ENCODE results near the gene CNTNAP2. TPM values are rescaled to one million over a fixed set of nuclear protein-coding genes. Genes with fewer than 3 reads are reported as not detected.
"Not testable (repeated sequence)": the region's sequence is repeated elsewhere in the genome, so short reads cannot be mapped to it uniquely, and the experiment has no call there.

Gene CNTNAP2
- total and polyA plus RNA-seq, 3 experiments from 2014 or later, result not detected

- Histone ChIP-seq H3K9me3 (ENCODE audit: low read length) (peaks cover 3% of the 10 kb centered on the region), H3K27ac (ENCODE audit: low read depth, low read length) (no peak overlapping the region), H3K27me3 (ENCODE audit: insufficient read depth, low read length, poor library complexity, severe bottlenecking) (no peaks in the 10 kb centered on the region), H3K36me3 (ENCODE audit: insufficient read depth, low read length) (no peaks in the 10 kb centered on the region), H3K4me3 (ENCODE audit: low read length) (no peak overlapping the region), H3K4me1 (ENCODE audit: insufficient read depth, low read length) (no peaks in the 10 kb centered on the region)
- no peak for DNase-seq
- H3K4me1 Mint-ChIP-seq, result no peaks in the 10 kb centered on the region
- ChIA-PET CTCF (no interaction called here), POLR2A (no interaction called here)
- no peaks in the 10 kb centered on the region for H3K36me3 Mint-ChIP-seq
- no peaks in the 10 kb centered on the region for H3K27me3 Mint-ChIP-seq
- H3K9me3 Mint-ChIP-seq, result peaks cover 0 to 25% (median 0%) of the 10 kb centered on the region in 5 donors
- no peak overlapping the region for H3K27ac Mint-ChIP-seq
- no peak overlapping the region for H3K4me3 Mint-ChIP-seq
Measured at GRCh38 chr7:147586110-147586509, 1469.5 kb downstream of the CNTNAP2 start.

- no peaks in the 10 kb centered on the region for H3K27me3 Mint-ChIP-seq
- no peaks in the 10 kb centered on the region for H3K4me1 ChIP-seq (ENCODE audit: insufficient read depth, low read length)
- H3K9me3 Mint-ChIP-seq, result peaks cover 0 to 29% (median 0%) of the 10 kb centered on the region in 5 donors
- DNase-seq, result no peak
- H3K4me1 Mint-ChIP-seq, result no peaks in the 10 kb centered on the region
- ChIA-PET CTCF (no interaction called here), POLR2A (no interaction called here)
- H3K27ac Mint-ChIP-seq, result no peak overlapping the region
- no peaks in the 10 kb centered on the region for H3K27me3 ChIP-seq (ENCODE audit: insufficient read depth, low read length, poor library complexity, severe bottlenecking)
- H3K36me3 Mint-ChIP-seq, result no peaks in the 10 kb centered on the region
- no peaks in the 10 kb centered on the region for H3K36me3 ChIP-seq (ENCODE audit: insufficient read depth, low read length)
- no peak overlapping the region for H3K27ac ChIP-seq (ENCODE audit: low read depth, low read length)
- no peak overlapping the region for H3K4me3 Mint-ChIP-seq
- H3K4me3 ChIP-seq (ENCODE audit: low read length), result no peak overlapping the region
- H3K9me3 ChIP-seq (ENCODE audit: low read length), result peaks cover 3% of the 10 kb centered on the region
Measured at GRCh38 chr7:147586526-147586925, 1469.9 kb downstream of the CNTNAP2 start.

DNA sequence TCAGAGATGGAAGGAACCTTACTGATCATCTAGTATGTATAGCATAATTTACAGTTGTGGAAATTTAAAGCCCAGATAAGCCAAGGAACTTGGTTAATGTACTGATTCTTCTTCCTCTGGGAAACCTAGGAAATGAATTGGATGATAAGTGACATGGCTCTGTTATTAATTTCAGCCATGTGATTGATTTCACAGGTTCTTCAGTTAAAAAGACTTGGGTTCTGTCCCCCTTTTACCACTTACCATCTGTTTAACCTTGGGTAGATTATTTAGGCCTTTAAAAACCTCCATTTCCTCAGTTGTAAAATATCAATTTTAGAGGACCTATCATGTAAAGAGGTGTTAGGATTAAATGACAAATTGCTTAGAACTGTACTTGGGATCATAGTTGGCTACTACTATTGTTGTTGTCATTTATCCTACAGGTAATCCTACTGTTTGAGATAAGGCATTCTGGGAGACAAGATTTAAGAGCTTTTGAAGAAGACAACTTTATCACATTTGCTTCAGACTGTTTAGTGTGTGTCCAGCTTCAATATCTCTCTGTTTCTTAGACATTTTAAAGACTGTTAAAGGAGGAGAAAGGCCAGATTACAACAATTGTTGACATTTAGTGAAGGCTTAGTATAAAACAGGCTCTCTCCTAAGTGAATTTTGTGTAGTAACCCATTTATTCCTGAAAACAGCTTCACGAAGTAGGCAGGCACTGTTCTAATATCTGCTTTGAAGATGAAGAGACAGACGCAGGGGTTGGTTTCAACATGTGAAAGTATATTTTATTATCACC lies 1476.9 kb downstream of the CNTNAP2 start:
- H3K27me3 Mint-ChIP-seq, result no peaks in the 10 kb centered on the region
- no peaks in the 10 kb centered on the region for H3K27me3 ChIP-seq (ENCODE audit: insufficient read depth, low read length, poor library complexity, severe bottlenecking)
- ChIA-PET POLR2A (no interaction called here), CTCF (no interaction called here)
- no peaks in the 10 kb centered on the region for H3K4me1 Mint-ChIP-seq
- no peak overlapping the region for H3K4me3 Mint-ChIP-seq
- H3K36me3 ChIP-seq (ENCODE audit: insufficient read depth, low read length), result no peaks in the 10 kb centered on the region
- H3K27ac Mint-ChIP-seq, result no peak overlapping the region
- H3K9me3 ChIP-seq (ENCODE audit: low read length), result no peaks in the 10 kb centered on the region
- peaks cover 8 to 33% (median 11%) of the 10 kb centered on the region in 5 donors for H3K9me3 Mint-ChIP-seq
- no peak overlapping the region for H3K27ac ChIP-seq (ENCODE audit: low read depth, low read length)
- no peaks in the 10 kb centered on the region for H3K36me3 Mint-ChIP-seq
- no peak for DNase-seq
- no peak overlapping the region for H3K4me3 ChIP-seq (ENCODE audit: low read length)
- H3K4me1 ChIP-seq (ENCODE audit: insufficient read depth, low read length), result no peaks in the 10 kb centered on the region

GRCh38 chr7:147595042-147595441 lies 1478.4 kb downstream of the CNTNAP2 start:
- no peaks in the 10 kb centered on the region for H3K36me3 ChIP-seq (ENCODE audit: insufficient read depth, low read length)
- Mint-ChIP-seq H3K27me3 (no peaks in the 10 kb centered on the region), H3K27ac (no peak overlapping the region), H3K36me3 (peaks cover 0 to 2% (median 0%) of the 10 kb centered on the region in 3 donors), H3K4me1 (no peaks in the 10 kb centered on the region), H3K9me3 (peaks cover 11 to 33% (median 16%) of the 10 kb centered on the region in 5 donors), H3K4me3 (no peak overlapping the region)
- no peak for DNase-seq
- ChIA-PET CTCF (no interaction called here), POLR2A (no interaction called here)
- no peak overlapping the region for H3K4me3 ChIP-seq (ENCODE audit: low read length)
- no peaks in the 10 kb centered on the region for H3K4me1 ChIP-seq (ENCODE audit: insufficient read depth, low read length)
- no peaks in the 10 kb centered on the region for H3K9me3 ChIP-seq (ENCODE audit: low read length)
- H3K27ac ChIP-seq (ENCODE audit: low read depth, low read length), result no peak overlapping the region
- H3K27me3 ChIP-seq (ENCODE audit: insufficient read depth, low read length, poor library complexity, severe bottlenecking), result no peaks in the 10 kb centered on the region

GRCh38 chr7:147598687-147599086 lies 1482.1 kb downstream of the CNTNAP2 start:
- H3K36me3 Mint-ChIP-seq; H3K4me3 Mint-ChIP-seq; H3K36me3 ChIP-seq (ENCODE audit: insufficient read depth, low read length); H3K27me3 Mint-ChIP-seq; H3K27ac ChIP-seq (ENCODE audit: low read depth, low read length); H3K27ac Mint-ChIP-seq; H3K4me1 Mint-ChIP-seq; H3K4me3 ChIP-seq (ENCODE audit: low read length); CTCF ChIA-PET; H3K4me1 ChIP-seq (ENCODE audit: insufficient read depth, low read length); H3K9me3 ChIP-seq (ENCODE audit: low read length); H3K27me3 ChIP-seq (ENCODE audit: insufficient read depth, low read length, poor library complexity, severe bottlenecking); DNase-seq; POLR2A ChIA-PET: not testable (repeated sequence)
- peaks cover 11 to 19% (median 16%) of the 10 kb centered on the region in 5 donors for H3K9me3 Mint-ChIP-seq

DNA sequence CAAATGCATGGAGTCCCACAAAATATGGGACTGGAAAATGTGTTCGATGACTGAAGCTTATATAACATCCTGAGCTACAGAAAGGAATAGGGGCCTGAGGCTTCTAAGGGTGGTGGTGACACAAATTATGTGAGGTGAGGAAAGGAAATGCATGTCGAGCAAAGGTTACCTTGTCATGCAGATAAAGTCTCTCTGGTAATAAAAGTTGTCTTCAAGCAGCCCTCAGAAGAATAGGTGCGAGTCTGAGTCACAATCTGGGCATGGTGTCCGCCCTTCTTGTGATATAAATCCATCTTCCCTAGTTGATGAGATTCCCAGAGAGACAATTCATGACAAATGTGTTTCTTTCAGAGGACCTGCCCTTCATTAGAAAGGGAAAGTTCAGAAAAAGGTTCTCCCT lies 1488.7 kb downstream of the CNTNAP2 start:
- Histone ChIP-seq H3K4me1 (ENCODE audit: insufficient read depth, low read length) (no peaks in the 10 kb centered on the region), H3K4me3 (ENCODE audit: low read length) (no peak overlapping the region), H3K36me3 (ENCODE audit: insufficient read depth, low read length) (no peaks in the 10 kb centered on the region), H3K27me3 (ENCODE audit: insufficient read depth, low read length, poor library complexity, severe bottlenecking) (no peaks in the 10 kb centered on the region), H3K27ac (ENCODE audit: low read depth, low read length) (no peak overlapping the region), H3K9me3 (ENCODE audit: low read length) (no peaks in the 10 kb centered on the region)
- Mint-ChIP-seq H3K36me3 (no peaks in the 10 kb centered on the region), H3K4me1 (no peaks in the 10 kb centered on the region), H3K4me3 (no peak overlapping the region), H3K27ac (no peak overlapping the region), H3K9me3 (peaks cover 4 to 19% (median 8%) of the 10 kb centered on the region in 5 donors), H3K27me3 (peaks cover 0 to 2% of the 10 kb centered on the region in 2 donors)
- CTCF ChIA-PET, result no interaction called here
- POLR2A ChIA-PET, result no interaction called here
- DNase-seq, result no peak

DNA sequence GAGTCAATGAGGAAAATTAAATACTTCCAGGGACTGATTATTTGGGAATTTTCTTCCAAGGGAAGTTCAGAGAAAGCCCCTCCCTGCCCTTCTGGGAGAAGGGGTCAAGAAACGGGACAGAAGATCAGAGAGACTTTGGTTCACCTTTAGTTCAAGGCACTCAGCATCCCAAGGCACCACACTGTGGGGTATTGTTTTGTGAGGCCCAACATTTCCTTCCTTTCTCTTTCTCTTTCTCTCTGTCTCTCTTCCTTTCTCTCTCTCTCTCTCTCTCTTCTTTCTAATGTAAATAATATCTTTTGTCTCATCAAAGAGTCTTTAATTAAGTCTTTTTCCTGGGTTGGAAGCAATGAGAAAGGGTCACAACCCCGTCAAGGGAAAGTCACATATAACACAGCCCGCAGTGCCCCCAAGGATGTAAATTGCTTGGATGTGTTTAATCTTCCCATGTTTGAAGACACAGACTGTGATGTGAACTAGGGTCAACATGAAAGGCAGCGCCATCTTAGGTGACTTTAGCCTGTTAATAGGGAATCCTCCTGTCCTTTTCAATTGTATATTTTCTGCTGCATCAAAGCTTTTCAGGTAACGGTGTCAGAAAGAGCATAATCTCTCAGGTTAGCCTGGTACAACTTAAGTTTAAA lies 1490.7 kb downstream of the CNTNAP2 start:
- no peaks in the 10 kb centered on the region for H3K27me3 ChIP-seq (ENCODE audit: insufficient read depth, low read length, poor library complexity, severe bottlenecking)
- no peak for DNase-seq
- no peaks in the 10 kb centered on the region for H3K36me3 ChIP-seq (ENCODE audit: insufficient read depth, low read length)
- POLR2A ChIA-PET, result no interaction called here
- H3K4me1 ChIP-seq (ENCODE audit: insufficient read depth, low read length), result no peaks in the 10 kb centered on the region
- Mint-ChIP-seq H3K27me3 (peaks cover 0 to 2% of the 10 kb centered on the region in 2 donors), H3K4me3 (no peak overlapping the region), H3K36me3 (no peaks in the 10 kb centered on the region), H3K4me1 (no peaks in the 10 kb centered on the region), H3K27ac (no peak overlapping the region), H3K9me3 (peaks cover 4 to 19% (median 11%) of the 10 kb centered on the region in 5 donors)
- CTCF ChIA-PET, result no interaction called here
- no peak overlapping the region for H3K4me3 ChIP-seq (ENCODE audit: low read length)
- no peaks in the 10 kb centered on the region for H3K9me3 ChIP-seq (ENCODE audit: low read length)
- no peak overlapping the region for H3K27ac ChIP-seq (ENCODE audit: low read depth, low read length)

DNA sequence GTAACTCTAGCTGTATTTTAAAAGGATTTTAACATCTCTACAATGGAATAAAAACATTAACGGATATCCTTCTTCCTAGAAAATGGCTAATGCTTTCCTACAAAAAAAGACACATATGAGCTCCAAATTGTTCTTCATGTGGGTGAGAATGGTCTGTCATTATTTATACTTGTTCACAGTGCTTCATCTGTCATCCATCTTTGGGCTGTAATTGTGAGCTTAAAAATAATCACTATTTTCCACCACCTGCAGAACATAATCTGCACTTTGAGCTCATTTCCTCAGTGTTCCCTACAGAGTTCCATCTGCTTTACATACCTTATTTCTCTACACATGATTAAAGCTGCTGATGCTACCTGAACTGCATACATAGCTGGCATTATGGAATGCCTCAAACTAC lies 1494.8 kb downstream of the CNTNAP2 start:
- DNase-seq, result no peak
- Histone ChIP-seq H3K27me3 (ENCODE audit: insufficient read depth, low read length, poor library complexity, severe bottlenecking) (no peaks in the 10 kb centered on the region), H3K4me1 (ENCODE audit: insufficient read depth, low read length) (no peaks in the 10 kb centered on the region), H3K9me3 (ENCODE audit: low read length) (no peaks in the 10 kb centered on the region), H3K4me3 (ENCODE audit: low read length) (no peak overlapping the region), H3K36me3 (ENCODE audit: insufficient read depth, low read length) (no peaks in the 10 kb centered on the region), H3K27ac (ENCODE audit: low read depth, low read length) (no peak overlapping the region)
- ChIA-PET POLR2A (no interaction called here), CTCF (no interaction called here)
- H3K4me1 Mint-ChIP-seq, result no peaks in the 10 kb centered on the region
- no peaks in the 10 kb centered on the region for H3K36me3 Mint-ChIP-seq
- H3K4me3 Mint-ChIP-seq, result no peak overlapping the region
- H3K27me3 Mint-ChIP-seq, result peaks cover 0 to 2% of the 10 kb centered on the region in 2 donors
- H3K9me3 Mint-ChIP-seq, result peaks cover 0 to 15% (median 6%) of the 10 kb centered on the region in 5 donors
- H3K27ac Mint-ChIP-seq, result no peak overlapping the region

Measured in CD8-positive, alpha-beta memory T cell (primary cell).